Right cardiac atrium (tissue), 5 donors: ENCODE measurements around the gene ZKSCAN3. TPM values are rescaled to one million over a fixed set of nuclear protein-coding genes. Genes with fewer than 3 reads are reported as not detected.

Experiments
- ATAC-seq, 2 donors: fragments of 200-7000 bp; cut with Tn5 transposase; one replicate each; pipeline versions ENCODE4 v1.8.0 to v1.9.1; 2020; ENCODE audit warnings: moderate library complexity in 2 of 2, mild to moderate bottlenecking in 1 of 2
- DNase-seq, 3 donors: peaks; one replicate each; pipeline ENCODE4 v3.0.0-alpha.2; 2020
- H3K27ac ChIP-seq: one replicate; pipeline ENCODE4 v1.5.1; 2013; ENCODE audit warnings: mild to moderate bottlenecking, low read length, control low read depth, moderate library complexity
- H3K27me3 ChIP-seq: one replicate; pipeline ENCODE4 v1.6.1; 2013; ENCODE audit not compliant: control insufficient read depth, insufficient read depth
- H3K4me1 ChIP-seq: one replicate; pipeline ENCODE4 v1.6.1; 2013; ENCODE audit warnings: low read length; ENCODE audit not compliant: control insufficient read depth, insufficient read depth
- H3K4me3 ChIP-seq: one replicate; pipeline ENCODE4 v1.5.1; 2013; ENCODE audit warnings: low read length, control low read depth
- H3K9me3 ChIP-seq: one replicate; pipeline ENCODE4 v1.6.1; 2013; ENCODE audit warnings: low read length; ENCODE audit not compliant: control insufficient read depth
- WGBS: extraction: QIAGEN DNeasy Blood & Tissue Kit; methylation state at CpG from one replicate; pipeline ENCODE4 v1.1.7; 2013; 5-methylcytosine and 5-hydroxymethylcytosine counted together
- intact Hi-C, 4 donors: fragments of 100-400 bp; cut with DNase I; formaldehyde crosslinking; loops; one replicate each; pipeline versions ENCODE4 v1.11.0 to v1.14.0; 2022 to 2023
- polyA plus RNA-seq: library from polyadenylated mRNA; stranded (reverse); fragments of 200-250 nt; gene quantifications from one replicate; pipeline ENCODE4 v1.2.3, GENCODE V29; 2013
- total RNA-seq, 4 donors: library from RNA; stranded (reverse); fragmentation: NEBNext Ultra II Directional; extraction: Animal tissue kit (Norgen Biotek cat#: 25700); gene quantifications; one replicate each; pipeline ENCODE4 v1.2.1, GENCODE V29; 2021
- donor health status: healthy with polysubstance abuse.
- donor health status: DM: no; HTN: yes; CAD: no.
- donor health status: DM: no; HTN: no; CAD: no.
- donor health status: DM: no; HTN: yes; CAD: no; lungs with severe emphysema.
- donor health status: DM: yes; HTN: yes; CAD: no.

The ZKSCAN3 gene
- total and polyA plus RNA-seq, 5 donors: 1.7 to 7.2 (median 5.3) TPM

GRCh38 chr6:28330041-28330440 is 19.7 kb upstream of the ZKSCAN3 start:
- WGBS: 32% methylated on average over 1 of the region's 1 CpG
- H3K4me1 ChIP-seq: no peaks in the 10 kb centered on the region
- H3K27ac ChIP-seq: no peak overlapping the region
- no peak for ATAC-seq
- no peak for DNase-seq
- H3K9me3 ChIP-seq: peaks cover 10% of the 10 kb centered on the region
- H3K4me3 ChIP-seq: no peak overlapping the region
- no peaks in the 10 kb centered on the region for H3K27me3 ChIP-seq
- intact Hi-C loops: no loop called here

GRCh38 chr6:28333047-28333446 is 16.7 kb upstream of the ZKSCAN3 start:
- 94% methylated on average over 2 of the region's 2 CpGs for WGBS
- peaks cover 2% of the 10 kb centered on the region for H3K4me1 ChIP-seq
- H3K9me3 ChIP-seq: no peaks in the 10 kb centered on the region
- H3K27me3 ChIP-seq: no peaks in the 10 kb centered on the region
- no peak overlapping the region for H3K27ac ChIP-seq
- intact Hi-C loops: no loop called here
- ATAC-seq (no peak), DNase-seq (no peak)
- H3K4me3 ChIP-seq: no peak overlapping the region

- no peak overlapping the region for H3K4me3 ChIP-seq
- whole genome bisulfite sequencing: 86% methylated on average over 1 of the region's 1 CpG
- H3K27me3 ChIP-seq: no peaks in the 10 kb centered on the region
- ATAC-seq (no peak), DNase-seq (no peak)
- no peaks in the 10 kb centered on the region for H3K9me3 ChIP-seq
- H3K4me1 ChIP-seq: peaks cover 2% of the 10 kb centered on the region
- no peak overlapping the region for H3K27ac ChIP-seq
- intact Hi-C loops: no loop called here
Observed at GRCh38 chr6:28333599-28334018, 16.1 kb upstream of the ZKSCAN3 start.

GRCh38 chr6:28334286-28335039 is 15.3 kb upstream of the ZKSCAN3 start:
- Histone ChIP-seq H3K4me3 (peak overlapping the region; percentile 46), H3K27me3 (no peaks in the 10 kb centered on the region), H3K9me3 (no peaks in the 10 kb centered on the region), H3K27ac (peak overlapping the region; percentile 92), H3K4me1 (peaks cover 2% of the 10 kb centered on the region)
- no peak for DNase-seq
- no peak for ATAC-seq
- WGBS: 88% methylated on average over 7 of the region's 7 CpGs
- intact Hi-C loops: no loop called here

GRCh38 chr6:28335040-28335563 is 14.6 kb upstream of the ZKSCAN3 start:
- WGBS: 27% methylated on average over 12 of the region's 12 CpGs
- H3K27me3 ChIP-seq: no peaks in the 10 kb centered on the region
- ATAC-seq (no peak), DNase-seq (peak in 1 of 3 donors; percentile 44)
- H3K27ac ChIP-seq: peak overlapping the region; percentile 92
- intact Hi-C loops: no loop called here
- peak overlapping the region; percentile 46 for H3K4me3 ChIP-seq
- no peaks in the 10 kb centered on the region for H3K9me3 ChIP-seq
- peaks cover 2% of the 10 kb centered on the region for H3K4me1 ChIP-seq

GRCh38 chr6:28335564-28336283 is 14.0 kb upstream of the ZKSCAN3 start, which contains the start of gene ZSCAN31:
ZSCAN31 (minus strand) TSS chr6:28336148; CDS start chr6:28329683, 6,465 bp downstream.
- Histone ChIP-seq H3K4me3 (peak within 1 kb of the TSS; percentile 46), H3K9me3 (no peaks in the 10 kb centered on the region), H3K4me1 (peaks cover 2% of the 10 kb centered on the region), H3K27ac (peak within 1 kb of the TSS; percentile 92), H3K27me3 (no peaks in the 10 kb centered on the region)
- DNase-seq: peak; percentile 96 to 97 (median 96)
- intact Hi-C loops: no loop called here
- peak; percentile 98 to 99 for ATAC-seq
- under 1% methylated on average over 35 of the region's 35 CpGs for WGBS

GRCh38 chr6:28336284-28337120 is 13.2 kb upstream of the ZKSCAN3 start:
- intact Hi-C loops: no loop called here
- Histone ChIP-seq H3K27ac (peak overlapping the region; percentile 79), H3K4me3 (peak overlapping the region; percentile 46), H3K9me3 (no peaks in the 10 kb centered on the region), H3K27me3 (no peaks in the 10 kb centered on the region), H3K4me1 (peaks cover 2% of the 10 kb centered on the region)
- DNase-seq: peak in 1 of 3 donors; percentile 20
- WGBS: 13% methylated on average over 24 of the region's 24 CpGs
- ATAC-seq: peak; percentile 42 to 44

GRCh38 chr6:28337121-28337520 is 12.6 kb upstream of the ZKSCAN3 start:
- DNase-seq (no peak), ATAC-seq (no peak)
- H3K9me3 ChIP-seq: no peaks in the 10 kb centered on the region
- peak overlapping the region; percentile 46 for H3K4me3 ChIP-seq
- H3K27ac ChIP-seq: peak overlapping the region; percentile 46
- peaks cover 2% of the 10 kb centered on the region for H3K4me1 ChIP-seq
- intact Hi-C loops: no loop called here
- H3K27me3 ChIP-seq: no peaks in the 10 kb centered on the region

GRCh38 chr6:28340310-28341095 is 9.2 kb upstream of the ZKSCAN3 start:
- DNase-seq (no peak), ATAC-seq (no peak)
- H3K9me3 ChIP-seq: no peaks in the 10 kb centered on the region
- H3K27ac ChIP-seq: no peak overlapping the region
- H3K4me1 ChIP-seq: peaks cover 2% of the 10 kb centered on the region
- H3K27me3 ChIP-seq: no peaks in the 10 kb centered on the region
- intact Hi-C loops: loop anchor here in 1 of 4 donors (10.0 kb wide), 1 partner anchor 1874 kb away; the partner anchor contains the start of gene TRIM26
- H3K4me3 ChIP-seq: no peak overlapping the region
- 87% methylated on average over 1 of the region's 1 CpG for WGBS
